ENCODE data around the gene LEKR1. TPM values are rescaled to one million over a fixed set of nuclear protein-coding genes. Genes with fewer than 3 reads are reported as not detected.

LEKR1 gene
- total RNA-seq, 1 experiment from 2014 or later, result 1.3 TPM

DNA sequence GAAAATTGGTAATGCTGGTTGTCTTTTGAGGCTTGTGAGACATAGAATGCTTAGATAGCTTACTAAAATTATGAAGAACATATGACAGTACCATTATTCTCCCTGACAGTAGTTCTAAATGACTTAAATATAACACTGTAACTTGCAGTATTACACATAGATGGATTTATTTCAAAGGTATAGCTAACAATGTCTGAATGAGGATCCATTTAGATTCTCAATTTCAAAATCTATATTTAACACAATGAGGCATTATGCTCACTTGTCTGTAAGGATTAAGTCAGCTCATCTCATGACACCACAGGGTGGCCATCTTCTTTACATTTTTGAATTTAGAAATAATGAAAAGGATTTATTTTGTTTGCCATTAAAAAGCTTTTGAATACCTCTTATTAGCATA, 225.4 kb downstream of the LEKR1 start:
- Mint-ChIP-seq H3K9me3 (ENCODE audit: unreplicated experiment) (no peaks in the 10 kb centered on the region), H3K27ac (ENCODE audit: low read depth, unreplicated experiment) (no peak overlapping the region), H3K27me3 (ENCODE audit: insufficient read depth, unreplicated experiment) (no peaks in the 10 kb centered on the region), H3K36me3 (ENCODE audit: insufficient read depth, unreplicated experiment) (no peaks in the 10 kb centered on the region), H3K4me3 (ENCODE audit: unreplicated experiment) (no peak overlapping the region), H3K4me1 (ENCODE audit: insufficient read depth, unreplicated experiment) (no peaks in the 10 kb centered on the region)
- BruUV-seq (replicated peaks), result no TSS peak
- ChIA-PET CTCF (no interaction called here), POLR2A (interaction anchor here (0.7 kb wide), 1 partner anchor 15 kb away, joined by 3 read pairs; no protein-coding TSS in a partner anchor)
- intact Hi-C loops (cut with micrococcal nuclease), result no loop called here
- no peak for DNase-seq (ENCODE audit: unreplicated experiment)
- TF ChIP-seq CTCF (IDR thresholded peaks at IDR 0.05; ENCODE audit: unreplicated experiment), result no peak

DNA sequence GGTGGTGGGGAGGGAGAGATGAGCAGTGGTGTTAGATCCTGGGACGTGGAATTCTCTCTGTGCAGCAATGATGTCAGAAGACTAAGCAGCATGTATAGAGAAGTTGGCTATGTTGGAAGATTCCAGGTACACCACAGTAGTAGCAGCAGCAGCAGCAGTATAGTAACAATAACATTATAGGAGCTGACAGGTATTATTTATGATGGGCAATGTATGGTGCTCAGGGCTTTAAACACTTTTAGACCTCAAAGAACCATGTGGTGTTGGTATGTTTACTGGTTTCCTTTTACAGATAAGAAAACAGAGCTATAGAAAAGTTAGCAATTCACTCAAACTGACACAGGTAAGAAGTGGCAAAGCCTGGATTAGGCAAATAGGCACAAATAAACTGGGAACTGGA, 229.9 kb downstream of the LEKR1 start:
- H3K9me3 Mint-ChIP-seq (ENCODE audit: unreplicated experiment), result no peaks in the 10 kb centered on the region
- H3K36me3 Mint-ChIP-seq (ENCODE audit: insufficient read depth, unreplicated experiment), result no peaks in the 10 kb centered on the region
- no peaks in the 10 kb centered on the region for H3K27me3 Mint-ChIP-seq (ENCODE audit: insufficient read depth, unreplicated experiment)
- intact Hi-C loops (cut with micrococcal nuclease), result no loop called here
- TF ChIP-seq CTCF (IDR thresholded peaks at IDR 0.05; ENCODE audit: unreplicated experiment), result no peak
- no peak overlapping the region for H3K27ac Mint-ChIP-seq (ENCODE audit: low read depth, unreplicated experiment)
- no peak for DNase-seq (ENCODE audit: unreplicated experiment)
- no peaks in the 10 kb centered on the region for H3K4me1 Mint-ChIP-seq (ENCODE audit: insufficient read depth, unreplicated experiment)
- CTCF ChIA-PET, result interaction anchor here (0.6 kb wide), 1 partner anchor 902 kb away, joined by 3 read pairs; no protein-coding TSS in a partner anchor
- no peak overlapping the region for H3K4me3 Mint-ChIP-seq (ENCODE audit: unreplicated experiment)
- no TSS peak for BruUV-seq (replicated peaks)
- POLR2A ChIA-PET, result no interaction called here

GRCh38 chr3:157058392-157059071, 232.4 kb downstream of the LEKR1 start:
- TF ChIP-seq CTCF (IDR thresholded peaks at IDR 0.05; ENCODE audit: unreplicated experiment), result no peak
- no peaks in the 10 kb centered on the region for H3K36me3 Mint-ChIP-seq (ENCODE audit: insufficient read depth, unreplicated experiment)
- no peaks in the 10 kb centered on the region for H3K4me1 Mint-ChIP-seq (ENCODE audit: insufficient read depth, unreplicated experiment)
- H3K9me3 Mint-ChIP-seq (ENCODE audit: unreplicated experiment), result no peaks in the 10 kb centered on the region
- no peak overlapping the region for H3K4me3 Mint-ChIP-seq (ENCODE audit: unreplicated experiment)
- H3K27ac Mint-ChIP-seq (ENCODE audit: low read depth, unreplicated experiment), result no peak overlapping the region
- no TSS peak for BruUV-seq (replicated peaks)
- POLR2A ChIA-PET, result no interaction called here
- intact Hi-C loops (cut with micrococcal nuclease), result no loop called here
- DNase-seq (ENCODE audit: unreplicated experiment), result no peak
- no peaks in the 10 kb centered on the region for H3K27me3 Mint-ChIP-seq (ENCODE audit: insufficient read depth, unreplicated experiment)
- CTCF ChIA-PET, result no interaction called here

- no peaks in the 10 kb centered on the region for H3K9me3 Mint-ChIP-seq (ENCODE audit: unreplicated experiment)
- intact Hi-C loops (cut with micrococcal nuclease), result no loop called here
- no peaks in the 10 kb centered on the region for H3K36me3 Mint-ChIP-seq (ENCODE audit: insufficient read depth, unreplicated experiment)
- BruUV-seq (replicated peaks), result no TSS peak
- CTCF ChIA-PET, result no interaction called here
- H3K4me1 Mint-ChIP-seq (ENCODE audit: insufficient read depth, unreplicated experiment), result no peaks in the 10 kb centered on the region
- POLR2A ChIA-PET, result no interaction called here
- H3K27me3 Mint-ChIP-seq (ENCODE audit: insufficient read depth, unreplicated experiment), result no peaks in the 10 kb centered on the region
- H3K27ac Mint-ChIP-seq (ENCODE audit: low read depth, unreplicated experiment), result no peak overlapping the region
- DNase-seq (ENCODE audit: unreplicated experiment), result no peak
- no peak overlapping the region for H3K4me3 Mint-ChIP-seq (ENCODE audit: unreplicated experiment)
- TF ChIP-seq CTCF (IDR thresholded peaks at IDR 0.05; ENCODE audit: unreplicated experiment), result no peak
These were observed 233.0 kb downstream of the LEKR1 start for GRCh38 chr3:157059181-157059580.
